Lower lobe of right lung (tissue), 2 donors: ENCODE results near the gene SDK1. TPM values are rescaled to one million over a fixed set of nuclear protein-coding genes. Genes with fewer than 3 reads are reported as not detected.

ENCODE experiments used
- ATAC-seq, 2 donors: fragments of 200-7000 bp; cut with Tn5 transposase; one replicate each; pipeline ENCODE4 v1.9.1; 2020 to 2022; ENCODE audit warnings: mild to moderate bottlenecking in 2 of 2, moderate library complexity in 2 of 2
- DNase-seq: peaks from one replicate; pipeline ENCODE4 v3.0.0-alpha.2; 2020
- H3K27ac ChIP-seq: fragments of 200-600 bp; one replicate; pipeline ENCODE4 v1.8.0; 2022
- H3K27me3 ChIP-seq: fragments of 200-600 bp; one replicate; pipeline ENCODE4 v1.8.0; 2022; ENCODE audit warnings: low read depth
- H3K36me3 ChIP-seq: fragments of 200-600 bp; one replicate; pipeline ENCODE4 v1.8.0; 2022; ENCODE audit warnings: mild to moderate bottlenecking
- H3K4me1 ChIP-seq: fragments of 200-600 bp; one replicate; pipeline ENCODE4 v1.8.0; 2022
- H3K4me3 ChIP-seq: fragments of 200-600 bp; one replicate; pipeline ENCODE4 v1.8.0; 2022; ENCODE audit warnings: mild to moderate bottlenecking
- H3K9me3 ChIP-seq: fragments of 200-600 bp; one replicate; pipeline ENCODE4 v1.8.0; 2022
- CTCF ChIP-seq: fragments of 200-600 bp; IDR thresholded peaks from one replicate; pipeline ENCODE4 v1.8.0; 2022; ENCODE audit warnings: antibody characterized with exemption, mild to moderate bottlenecking
- intact Hi-C: fragments of 100-400 bp; cut with DNase I; formaldehyde crosslinking; loops from one replicate; pipeline ENCODE4 v1.11.0; 2022
- total RNA-seq: library from RNA; stranded (reverse); fragmentation: NEBNext Ultra II Directional; extraction: Animal tissue kit (Norgen Biotek cat#: 25700); gene quantifications from one replicate; pipeline ENCODE4 v1.2.1, GENCODE V29; 2021
- donor health status: DM: no; HTN: yes; CAD: no; lungs with severe emphysema.

The SDK1 gene
- total RNA-seq, 1 donor from 2014 or later = 10.0 TPM

- ATAC-seq = no peak
- no peak for TF ChIP-seq CTCF
- no peak for DNase-seq
- Histone ChIP-seq H3K27me3 (no peaks in the 10 kb centered on the region), H3K9me3 (no peaks in the 10 kb centered on the region), H3K27ac (no peak overlapping the region), H3K4me3 (no peak overlapping the region), H3K4me1 (no peaks in the 10 kb centered on the region), H3K36me3 (no peaks in the 10 kb centered on the region)
- intact Hi-C loops = no loop called here
Measured at GRCh38 chr7:4013793-4014192, 712.7 kb downstream of the SDK1 start.

DNA sequence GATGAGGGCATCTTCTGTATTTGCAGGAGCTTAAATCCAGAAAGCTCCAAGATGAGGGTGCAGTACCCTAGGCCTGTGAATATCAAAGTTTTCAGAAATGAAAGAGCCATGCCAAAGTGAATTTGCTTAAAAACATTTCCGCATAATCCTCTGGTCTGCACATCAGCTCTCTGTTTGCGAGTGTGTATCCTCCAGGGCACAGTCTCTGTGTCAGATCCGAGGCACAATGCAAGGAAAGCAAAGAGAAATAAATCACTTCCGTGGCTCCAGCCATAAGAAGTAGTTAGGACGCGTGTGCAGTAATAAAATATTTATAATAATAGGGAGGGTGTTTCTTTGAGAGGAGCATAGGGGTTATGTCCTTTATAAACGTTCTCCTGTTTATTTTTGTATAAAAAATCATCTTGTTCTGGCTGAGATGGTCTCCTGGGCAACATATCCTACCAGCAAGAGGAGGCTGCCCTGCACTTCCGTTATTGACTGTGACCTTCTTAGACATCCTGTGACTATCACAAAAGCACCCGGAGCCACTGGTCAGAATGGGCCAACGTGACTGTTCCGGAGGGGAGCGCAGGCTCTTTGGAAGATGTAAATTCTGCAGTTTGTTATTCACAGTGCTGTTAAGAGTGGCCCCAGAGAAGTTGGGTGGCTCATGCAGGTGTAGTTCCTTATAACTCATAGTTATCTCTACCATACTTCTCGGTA lies 713.4 kb downstream of the SDK1 start:
- ATAC-seq (no peak), DNase-seq (no peak)
- no peaks in the 10 kb centered on the region for H3K4me1 ChIP-seq
- no peak overlapping the region for H3K4me3 ChIP-seq
- no peaks in the 10 kb centered on the region for H3K36me3 ChIP-seq
- H3K27me3 ChIP-seq = no peaks in the 10 kb centered on the region
- no peak for TF ChIP-seq CTCF
- H3K9me3 ChIP-seq = no peaks in the 10 kb centered on the region
- no peak overlapping the region for H3K27ac ChIP-seq
- intact Hi-C loops = no loop called here

- H3K9me3 ChIP-seq = no peaks in the 10 kb centered on the region
- no peaks in the 10 kb centered on the region for H3K4me1 ChIP-seq
- intact Hi-C loops = no loop called here
- H3K4me3 ChIP-seq = no peak overlapping the region
- no peaks in the 10 kb centered on the region for H3K27me3 ChIP-seq
- no peak overlapping the region for H3K27ac ChIP-seq
- ATAC-seq (no peak), DNase-seq (no peak)
- H3K36me3 ChIP-seq = no peaks in the 10 kb centered on the region
- TF ChIP-seq CTCF = no peak
Measured at GRCh38 chr7:4015371-4015770, 714.3 kb downstream of the SDK1 start.

- Histone ChIP-seq H3K36me3 (no peaks in the 10 kb centered on the region), H3K4me1 (no peaks in the 10 kb centered on the region), H3K27ac (no peak overlapping the region), H3K9me3 (no peaks in the 10 kb centered on the region), H3K4me3 (no peak overlapping the region), H3K27me3 (no peaks in the 10 kb centered on the region)
- TF ChIP-seq CTCF = no peak
- ATAC-seq (no peak), DNase-seq (no peak)
- intact Hi-C loops = no loop called here
Measured at GRCh38 chr7:4015996-4016395, 714.9 kb downstream of the SDK1 start.

- TF ChIP-seq CTCF = no peak
- H3K9me3 ChIP-seq = no peaks in the 10 kb centered on the region
- DNase-seq = no peak
Measured at GRCh38 chr7:4017081-4017480, 716.0 kb downstream of the SDK1 start.

More at GRCh38 chr7:4017081-4017480, 716.0 kb downstream of the SDK1 start:
- no peaks in the 10 kb centered on the region for H3K27me3 ChIP-seq
- no peak overlapping the region for H3K4me3 ChIP-seq
- H3K27ac ChIP-seq = no peak overlapping the region
- no peaks in the 10 kb centered on the region for H3K36me3 ChIP-seq
- no peaks in the 10 kb centered on the region for H3K4me1 ChIP-seq
- intact Hi-C loops = no loop called here
- ATAC-seq = no peak
